Lung (tissue), 12 donors: ENCODE measurements around the gene SLC12A3. TPM values are rescaled to one million over a fixed set of nuclear protein-coding genes. Genes with fewer than 3 reads are reported as not detected.

Experiments used
- ATAC-seq: fragments of 200-7000 bp; cut with Tn5 transposase; one replicate; pipeline ENCODE4 v1.9.1; 2020; ENCODE audit warnings: moderate number of reproducible peaks; ENCODE audit not compliant: insufficient read depth, low FRiP score
- DNase-seq, 3 donors: peaks; one replicate each; pipeline ENCODE4 v3.0.0-alpha.2; 2013 to 2017
- H3K27ac ChIP-seq, 2 donors: one replicate each; pipeline ENCODE4 v1.5.1; 2013; ENCODE audit warnings: mild to moderate bottlenecking in 2 of 2, moderate library complexity in 2 of 2, control low read depth in 1 of 2, inconsistent platforms in 1 of 2, low read depth in 1 of 2, low read length in 1 of 2
- H3K27me3 ChIP-seq, 3 donors: one replicate each; pipeline ENCODE4 v1.5.1; 2013; ENCODE audit warnings: low read length in 2 of 3; ENCODE audit not compliant: control insufficient read depth in 3 of 3, insufficient read depth in 3 of 3
- H3K36me3 ChIP-seq, 4 donors: one replicate each; pipeline ENCODE4 v1.5.1; 2013; ENCODE audit warnings: low read length in 4 of 4, mild to moderate bottlenecking in 1 of 4, moderate library complexity in 1 of 4; ENCODE audit not compliant: control insufficient read depth in 4 of 4, insufficient read depth in 4 of 4
- H3K4me1 ChIP-seq, 5 donors: one replicate each; pipeline ENCODE4 v1.5.1; 2013; ENCODE audit warnings: low read length in 5 of 5, mild to moderate bottlenecking in 2 of 5, moderate library complexity in 1 of 5; ENCODE audit not compliant: control insufficient read depth in 5 of 5, insufficient read depth in 5 of 5
- H3K4me3 ChIP-seq: one replicate; pipeline ENCODE4 v1.5.1; 2013; ENCODE audit warnings: mild to moderate bottlenecking, control low read depth, moderate library complexity
- H3K9ac ChIP-seq, 2 donors: one replicate each; pipeline ENCODE4 v1.5.1; 2013; ENCODE audit warnings: low read length in 2 of 2, control low read depth in 1 of 2; ENCODE audit not compliant: insufficient read depth in 1 of 2
- H3K9me3 ChIP-seq, 4 donors: one replicate each; pipeline ENCODE4 v1.5.1; 2013; ENCODE audit warnings: low read length in 3 of 4, mild to moderate bottlenecking in 1 of 4, moderate library complexity in 1 of 4; ENCODE audit not compliant: control insufficient read depth in 4 of 4, insufficient read depth in 3 of 4
- WGBS, 2 donors: extraction: QIAGEN DNeasy Blood & Tissue Kit; methylation state at CpG; one replicate each; pipeline ENCODE4 v1.1.7; 2013; 5-methylcytosine and 5-hydroxymethylcytosine counted together
- polyA plus RNA-seq, 2 donors: library from polyadenylated mRNA; stranded (reverse); fragments of 200-250 nt; gene quantifications; one replicate each; pipeline ENCODE4 v1.2.1, GENCODE V29; 2013
- total RNA-seq, 2 donors: library from RNA; depleted of rRNA in 1 of 2; stranded (reverse); fragments of >200 nt in 1 of 2; gene quantifications; one replicate each; pipeline ENCODE4 v1.2.1, GENCODE V29; 2014 to 2021
- TF ChIP-seq, protein P1 (sequence below): IDR thresholded peaks from 2 replicates; pipeline ENCODE4 v1.5.1; 2012; ENCODE audit warnings: mild to moderate bottlenecking; ENCODE audit errors: control extremely low read depth, extremely low read depth
- donor health status: control.
- donor health status: control.
- donor health status: Bipolar disorder and iron deficiency.
- donor health status: healthy.
- donor health status: DM: yes; HTN: yes; CAD: no.

The SLC12A3 gene
- total and polyA plus RNA-seq, 4 donors: 0.04 to 0.07 TPM; not detected in 2

GRCh38 chr16:56921571-56921970 is 56.6 kb downstream of the SLC12A3 start:
- DNase-seq: no peak
- ATAC-seq: no peak

DNA sequence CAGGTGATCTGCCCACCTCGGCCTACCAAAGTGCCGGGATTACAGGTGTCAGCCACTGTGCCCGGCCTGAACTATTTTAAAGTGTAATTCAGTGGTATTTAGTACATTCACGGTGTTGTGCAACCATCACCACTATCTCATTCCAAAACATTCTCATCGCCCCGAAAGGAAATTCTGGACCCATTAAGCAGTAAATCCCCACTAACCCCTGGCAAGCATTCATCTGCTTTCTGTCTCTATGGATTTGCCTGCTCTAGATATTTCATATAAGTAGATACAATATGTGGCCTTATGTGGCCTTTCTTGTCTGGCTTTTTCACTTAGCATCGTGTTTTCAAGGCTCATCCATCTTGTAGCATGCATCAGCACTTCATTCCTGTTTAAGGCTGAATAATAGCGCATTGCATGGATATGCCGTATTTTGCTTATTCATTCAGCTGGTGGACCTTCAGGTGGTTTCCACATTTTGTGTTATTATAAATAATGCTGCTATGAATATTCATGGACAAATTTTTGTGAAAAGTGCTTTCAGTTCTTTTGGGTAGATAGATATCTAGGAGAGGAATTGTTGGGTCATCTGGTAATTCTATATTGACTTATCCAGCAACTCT is 58.6 kb downstream of the SLC12A3 start:
- no peak overlapping the region for H3K27ac ChIP-seq
- no peaks in the 10 kb centered on the region for H3K36me3 ChIP-seq
- no peak for DNase-seq
- H3K9me3 ChIP-seq: no peaks in the 10 kb centered on the region
- no peak overlapping the region for H3K4me3 ChIP-seq
- no peak overlapping the region for H3K9ac ChIP-seq
- H3K4me1 ChIP-seq: peaks cover 0 to 4% (median 0%) of the 10 kb centered on the region in 5 donors
- whole genome bisulfite sequencing, 2 donors: 85 to 89% methylated on average over 9 of the region's 9 CpGs
- no peaks in the 10 kb centered on the region for H3K27me3 ChIP-seq
- TF ChIP-seq, protein P1, sequence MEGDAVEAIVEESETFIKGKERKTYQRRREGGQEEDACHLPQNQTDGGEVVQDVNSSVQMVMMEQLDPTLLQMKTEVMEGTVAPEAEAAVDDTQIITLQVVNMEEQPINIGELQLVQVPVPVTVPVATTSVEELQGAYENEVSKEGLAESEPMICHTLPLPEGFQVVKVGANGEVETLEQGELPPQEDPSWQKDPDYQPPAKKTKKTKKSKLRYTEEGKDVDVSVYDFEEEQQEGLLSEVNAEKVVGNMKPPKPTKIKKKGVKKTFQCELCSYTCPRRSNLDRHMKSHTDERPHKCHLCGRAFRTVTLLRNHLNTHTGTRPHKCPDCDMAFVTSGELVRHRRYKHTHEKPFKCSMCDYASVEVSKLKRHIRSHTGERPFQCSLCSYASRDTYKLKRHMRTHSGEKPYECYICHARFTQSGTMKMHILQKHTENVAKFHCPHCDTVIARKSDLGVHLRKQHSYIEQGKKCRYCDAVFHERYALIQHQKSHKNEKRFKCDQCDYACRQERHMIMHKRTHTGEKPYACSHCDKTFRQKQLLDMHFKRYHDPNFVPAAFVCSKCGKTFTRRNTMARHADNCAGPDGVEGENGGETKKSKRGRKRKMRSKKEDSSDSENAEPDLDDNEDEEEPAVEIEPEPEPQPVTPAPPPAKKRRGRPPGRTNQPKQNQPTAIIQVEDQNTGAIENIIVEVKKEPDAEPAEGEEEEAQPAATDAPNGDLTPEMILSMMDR: no peak
- ATAC-seq: no peak

More at GRCh38 chr16:56921571-56921970, 56.6 kb downstream of the SLC12A3 start:
- H3K27ac ChIP-seq: no peak overlapping the region
- WGBS, 2 donors: 80 to 93% methylated on average over 4 of the region's 4 CpGs
- H3K4me3 ChIP-seq: no peak overlapping the region
- no peaks in the 10 kb centered on the region for H3K36me3 ChIP-seq
- no peaks in the 10 kb centered on the region for H3K27me3 ChIP-seq
- H3K9me3 ChIP-seq: no peaks in the 10 kb centered on the region
- TF ChIP-seq, protein P1: no peak
- H3K9ac ChIP-seq: no peak overlapping the region
- peaks cover 0 to 8% (median 0%) of the 10 kb centered on the region in 5 donors for H3K4me1 ChIP-seq

GRCh38 chr16:56927471-56927870 is 62.5 kb downstream of the SLC12A3 start:
- Histone ChIP-seq H3K4me3 (no peak overlapping the region), H3K9me3 (no peaks in the 10 kb centered on the region), H3K4me1 (peaks cover 0 to 16% (median 6%) of the 10 kb centered on the region in 5 donors), H3K9ac (no peak overlapping the region), H3K36me3 (peaks cover 0 to 4% (median 0%) of the 10 kb centered on the region in 4 donors), H3K27ac (no peak overlapping the region), H3K27me3 (no peaks in the 10 kb centered on the region)
- ATAC-seq: no peak
- 58 to 68% methylated on average over 2 of the region's 2 CpGs for WGBS, 2 donors
- TF ChIP-seq, protein P1: no peak
- DNase-seq: no peak

- 95 to 96% methylated on average over 4 of the region's 4 CpGs for WGBS, 2 donors
- H3K27ac ChIP-seq: no peak overlapping the region
- no peaks in the 10 kb centered on the region for H3K27me3 ChIP-seq
- H3K9ac ChIP-seq: no peak overlapping the region
- peaks cover 0 to 32% (median 6%) of the 10 kb centered on the region in 5 donors for H3K4me1 ChIP-seq
- DNase-seq (no peak), ATAC-seq (no peak)
- peaks cover 0 to 8% (median 1%) of the 10 kb centered on the region in 4 donors for H3K36me3 ChIP-seq
- TF ChIP-seq, protein P1: no peak
- H3K4me3 ChIP-seq: no peak overlapping the region
- no peaks in the 10 kb centered on the region for H3K9me3 ChIP-seq
Measured at GRCh38 chr16:56929639-56930038, 64.6 kb downstream of the SLC12A3 start.
